Left ventricle myocardium inferior (tissue), 1 donor: Measurements from ENCODE around the gene MTERF4. TPM values are rescaled to one million over a fixed set of nuclear protein-coding genes. Genes with fewer than 3 reads are reported as not detected.

ENCODE experiments used
- DNase-seq: peaks from one replicate; pipeline ENCODE4 v3.0.0-alpha.2; 2020
- H3K27ac ChIP-seq: fragments of 200-600 bp; replicated peaks from 2 replicates; pipeline ENCODE4 v1.8.0; 2021
- H3K27me3 ChIP-seq: fragments of 200-600 bp; 2 replicates; pipeline ENCODE4 v1.8.0; 2021; ENCODE audit warnings: low read depth
- H3K36me3 ChIP-seq: fragments of 200-600 bp; 2 replicates; pipeline ENCODE4 v1.8.0; 2021
- H3K4me1 ChIP-seq: fragments of 200-600 bp; 2 replicates; pipeline ENCODE4 v1.8.0; 2021
- H3K4me3 ChIP-seq: fragments of 200-600 bp; 2 replicates; pipeline ENCODE4 v1.8.0; 2021; ENCODE audit warnings: mild to moderate bottlenecking, moderate library complexity
- H3K9me3 ChIP-seq: fragments of 200-600 bp; replicated peaks from 2 replicates; pipeline ENCODE4 v1.8.0; 2021
- intact Hi-C: fragments of 100-400 bp; cut with micrococcal nuclease; formaldehyde crosslinking; loops from one replicate; pipeline ENCODE4 v1.11.0; 2022
- total RNA-seq: library from RNA; stranded (reverse); fragmentation: NEBNext Ultra II Directional; extraction: Animal tissue kit (Norgen Biotek cat#: 25700); gene quantifications from one replicate; pipeline ENCODE4 v1.2.1, GENCODE V29; 2021
- TF ChIP-seq, protein P1 (sequence below): fragments of 200-600 bp; IDR thresholded peaks from 2 replicates; pipeline ENCODE4 v1.8.0; 2021; ENCODE audit warnings: antibody characterized with exemption, mild to moderate bottlenecking, borderline replicate concordance
- donor health status: DM: no; HTN: yes; CAD: no; lungs with severe emphysema.

The MTERF4 gene
- total RNA-seq, 1 donor from 2014 or later: 19.5 TPM

DNA sequence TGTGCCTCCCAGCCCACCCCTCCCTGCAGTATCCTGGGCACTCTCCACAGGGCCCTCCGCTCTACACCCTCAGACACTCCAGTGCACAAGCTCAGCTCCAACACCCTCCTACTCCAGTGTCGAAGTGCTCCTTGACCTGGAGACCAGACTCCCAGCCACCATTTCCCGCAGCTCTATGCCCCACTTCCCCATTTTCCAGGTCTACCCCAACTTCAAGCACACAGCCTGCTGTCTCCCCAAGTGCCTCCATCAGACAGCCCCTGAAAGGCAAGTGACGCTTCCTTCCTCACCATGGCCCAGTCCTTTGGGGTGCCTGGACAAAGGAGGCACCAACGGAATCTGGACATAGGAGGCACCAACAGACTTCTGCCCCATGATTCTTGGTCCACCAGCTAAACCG lies 40.0 kb upstream of the MTERF4 start:
- no peak for DNase-seq
- no peaks in the 10 kb centered on the region for H3K4me1 ChIP-seq
- no peaks in the 10 kb centered on the region for H3K36me3 ChIP-seq
- no peaks in the 10 kb centered on the region for H3K27me3 ChIP-seq
- no peak overlapping the region for H3K27ac ChIP-seq
- no peak overlapping the region for H3K4me3 ChIP-seq
- H3K9me3 ChIP-seq: no peaks in the 10 kb centered on the region
- intact Hi-C loops: no loop called here
- TF ChIP-seq, protein P1, sequence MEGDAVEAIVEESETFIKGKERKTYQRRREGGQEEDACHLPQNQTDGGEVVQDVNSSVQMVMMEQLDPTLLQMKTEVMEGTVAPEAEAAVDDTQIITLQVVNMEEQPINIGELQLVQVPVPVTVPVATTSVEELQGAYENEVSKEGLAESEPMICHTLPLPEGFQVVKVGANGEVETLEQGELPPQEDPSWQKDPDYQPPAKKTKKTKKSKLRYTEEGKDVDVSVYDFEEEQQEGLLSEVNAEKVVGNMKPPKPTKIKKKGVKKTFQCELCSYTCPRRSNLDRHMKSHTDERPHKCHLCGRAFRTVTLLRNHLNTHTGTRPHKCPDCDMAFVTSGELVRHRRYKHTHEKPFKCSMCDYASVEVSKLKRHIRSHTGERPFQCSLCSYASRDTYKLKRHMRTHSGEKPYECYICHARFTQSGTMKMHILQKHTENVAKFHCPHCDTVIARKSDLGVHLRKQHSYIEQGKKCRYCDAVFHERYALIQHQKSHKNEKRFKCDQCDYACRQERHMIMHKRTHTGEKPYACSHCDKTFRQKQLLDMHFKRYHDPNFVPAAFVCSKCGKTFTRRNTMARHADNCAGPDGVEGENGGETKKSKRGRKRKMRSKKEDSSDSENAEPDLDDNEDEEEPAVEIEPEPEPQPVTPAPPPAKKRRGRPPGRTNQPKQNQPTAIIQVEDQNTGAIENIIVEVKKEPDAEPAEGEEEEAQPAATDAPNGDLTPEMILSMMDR: no peak

DNA sequence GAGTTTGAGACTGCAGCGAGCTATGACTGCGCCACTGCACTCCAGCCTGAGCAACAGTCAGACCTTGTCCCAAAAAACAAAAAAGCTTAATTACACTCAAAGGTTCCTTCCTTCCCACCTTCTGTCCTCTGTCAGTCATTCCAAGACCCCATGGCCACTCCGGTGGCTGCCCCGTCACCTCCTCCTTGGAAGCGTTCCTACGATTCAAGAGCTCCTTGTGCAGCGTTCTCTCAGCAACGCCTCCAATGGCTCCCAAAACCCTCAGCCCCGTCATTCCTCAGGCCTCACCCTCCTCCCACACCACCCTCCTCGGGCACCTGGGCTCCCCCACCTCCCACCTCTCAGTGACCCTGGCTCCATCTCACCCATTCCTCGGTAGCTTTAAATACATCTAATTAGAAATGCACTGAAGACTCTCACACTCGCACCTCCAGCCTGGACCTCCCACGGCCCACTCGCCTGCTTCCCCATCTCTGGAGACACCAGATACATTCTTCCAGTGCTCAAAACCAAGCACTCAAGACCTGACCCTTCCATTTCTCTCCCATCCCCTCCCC lies 39.2 kb upstream of the MTERF4 start:
- no peak overlapping the region for H3K27ac ChIP-seq
- H3K9me3 ChIP-seq: no peaks in the 10 kb centered on the region
- intact Hi-C loops: no loop called here
- no peak for DNase-seq
- no peaks in the 10 kb centered on the region for H3K4me1 ChIP-seq
- TF ChIP-seq, protein P1: no peak
- no peaks in the 10 kb centered on the region for H3K36me3 ChIP-seq
- H3K4me3 ChIP-seq: no peak overlapping the region
- no peaks in the 10 kb centered on the region for H3K27me3 ChIP-seq

DNA sequence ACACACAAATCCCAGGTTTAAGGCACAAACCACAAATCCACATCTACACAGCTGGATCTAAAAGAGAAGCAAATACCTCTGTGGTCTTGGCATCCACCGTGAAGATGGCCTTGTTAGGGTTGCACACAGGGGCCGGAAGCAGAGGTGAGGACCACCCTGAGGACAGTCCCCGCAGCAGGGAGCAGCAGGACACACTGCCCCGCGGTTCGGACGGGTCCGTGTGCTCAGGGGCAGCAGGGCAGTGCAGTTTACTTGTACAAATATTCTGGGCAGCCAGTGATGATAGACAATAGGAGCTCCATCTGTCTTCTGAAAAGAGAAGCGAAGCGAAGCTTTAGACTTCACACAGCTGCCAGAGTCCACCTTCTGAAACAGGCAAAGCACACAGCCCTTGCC lies 38.4 kb upstream of the MTERF4 start:
- Histone ChIP-seq H3K36me3 (no peaks in the 10 kb centered on the region), H3K27me3 (no peaks in the 10 kb centered on the region), H3K4me1 (no peaks in the 10 kb centered on the region), H3K4me3 (no peak overlapping the region), H3K27ac (no peak overlapping the region), H3K9me3 (no peaks in the 10 kb centered on the region)
- DNase-seq: no peak
- TF ChIP-seq, protein P1: no peak
- intact Hi-C loops: no loop called here

DNA sequence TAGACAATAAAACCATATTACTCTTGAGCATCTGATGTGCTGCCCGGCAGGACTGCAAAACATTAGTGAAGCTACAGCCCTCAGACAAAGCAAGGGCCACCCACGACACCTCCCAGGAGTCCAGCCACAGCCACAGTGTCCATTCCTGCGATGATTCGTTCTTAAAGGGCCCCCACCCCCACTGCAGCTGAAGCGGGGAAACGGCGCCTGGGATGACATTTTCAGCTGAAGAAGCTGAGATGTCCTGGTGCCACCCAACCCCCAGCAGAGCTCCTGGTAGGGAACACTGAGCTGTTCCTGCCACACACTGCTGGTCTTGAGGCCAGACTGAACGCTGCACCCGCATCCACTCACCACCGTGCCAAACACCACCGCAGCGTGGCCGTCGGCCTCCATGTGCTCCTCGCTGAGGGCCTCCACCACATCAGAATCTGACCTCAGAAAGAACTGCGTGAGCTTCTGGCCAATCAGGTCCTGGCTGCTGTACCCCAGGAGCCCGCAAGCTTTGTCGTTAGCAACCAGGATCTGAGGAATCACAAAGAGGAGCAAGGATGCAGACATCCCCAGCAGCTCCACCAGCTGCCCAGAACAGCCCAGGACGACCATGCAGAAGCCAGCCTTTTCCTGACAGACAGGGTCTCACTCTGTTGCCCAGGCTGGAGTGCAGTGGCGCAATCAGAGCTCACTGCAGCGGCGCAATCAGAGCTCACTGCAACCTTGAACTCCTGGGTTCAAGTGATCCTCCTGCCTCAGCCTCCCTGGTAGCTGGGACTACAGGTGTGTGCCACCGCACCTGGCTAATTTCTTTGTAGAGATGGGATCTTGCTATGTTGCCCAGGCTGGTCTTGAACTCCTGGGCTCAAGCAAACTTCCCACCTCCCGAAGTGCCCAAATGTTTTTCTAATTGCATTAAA lies 37.7 kb upstream of the MTERF4 start:
- intact Hi-C loops: no loop called here
- Histone ChIP-seq H3K4me3 (no peak overlapping the region), H3K27ac (no peak overlapping the region), H3K36me3 (no peaks in the 10 kb centered on the region), H3K9me3 (no peaks in the 10 kb centered on the region), H3K4me1 (no peaks in the 10 kb centered on the region), H3K27me3 (no peaks in the 10 kb centered on the region)
- DNase-seq: no peak
- TF ChIP-seq, protein P1: no peak

DNA sequence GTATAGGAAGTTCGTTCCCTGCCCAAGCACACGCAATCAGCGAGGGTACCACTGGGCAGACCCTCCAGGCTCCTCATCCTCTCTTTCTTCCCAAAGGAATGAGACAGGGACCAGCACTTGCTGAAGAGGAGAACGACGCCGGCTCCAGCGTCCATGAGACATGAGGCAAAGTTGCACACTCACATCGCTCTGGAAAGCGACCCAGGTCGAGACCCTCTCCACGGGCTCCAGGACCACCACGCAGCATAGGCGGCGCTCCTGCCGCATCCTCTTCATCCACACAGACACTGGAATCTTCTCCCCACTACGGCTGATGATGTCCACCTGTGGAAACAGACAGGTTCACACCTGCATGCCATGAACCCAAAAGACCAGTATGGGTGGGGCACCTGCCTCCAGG lies 36.4 kb upstream of the MTERF4 start:
- DNase-seq: no peak
- no peaks in the 10 kb centered on the region for H3K36me3 ChIP-seq
- TF ChIP-seq, protein P1: no peak
- intact Hi-C loops: no loop called here
- no peak overlapping the region for H3K4me3 ChIP-seq
- no peaks in the 10 kb centered on the region for H3K4me1 ChIP-seq
- H3K9me3 ChIP-seq: no peaks in the 10 kb centered on the region
- no peaks in the 10 kb centered on the region for H3K27me3 ChIP-seq
- H3K27ac ChIP-seq: no peak overlapping the region
